Smooth muscle cell (in vitro differentiated cells): Measurements from ENCODE around the gene ISG15. TPM values are rescaled to one million over a fixed set of nuclear protein-coding genes. Genes with fewer than 3 reads are reported as not detected.

Experiments used
- DNase-seq: peaks from one replicate; lab custom pipeline; 2025; ENCODE audit not compliant: unreplicated experiment; lab: John Stamatoyannopoulos, UW
- H2AFZ ChIP-seq: fragments of 200-600 bp; sonication (generic); 2 replicates; pipeline ENCODE4 v1.6.0; 2016; ENCODE audit warnings: antibody characterized with exemption, low read depth, mild to moderate bottlenecking
- H3F3A ChIP-seq: fragments of 200-600 bp; sonication (generic); 2 replicates; pipeline ENCODE4 v1.6.0; 2017; ENCODE audit warnings: antibody characterized with exemption, low read depth
- H3K27ac ChIP-seq: fragments of 200-600 bp; sonication (generic); 2 replicates; pipeline ENCODE4 v1.5.1; 2016; ENCODE audit warnings: low read depth, mild to moderate bottlenecking
- H3K27me3 ChIP-seq: fragments of 200-600 bp; sonication (generic); 2 replicates; pipeline ENCODE4 v1.6.1; 2016; ENCODE audit warnings: low read depth, mild to moderate bottlenecking
- H3K36me3 ChIP-seq: fragments of 200-600 bp; sonication (generic); 2 replicates; pipeline ENCODE4 v1.5.1; 2016; ENCODE audit warnings: low read depth
- H3K4me1 ChIP-seq: fragments of 200-600 bp; sonication (generic); 2 replicates; pipeline ENCODE4 v1.5.1; 2016; ENCODE audit warnings: low read depth
- H3K4me2 ChIP-seq: fragments of 200-600 bp; sonication (generic); 2 replicates; pipeline ENCODE4 v1.6.0; 2016; ENCODE audit warnings: mild to moderate bottlenecking
- H3K4me3 ChIP-seq: fragments of 200-600 bp; sonication (generic); 2 replicates; pipeline ENCODE4 v1.5.1; 2016; ENCODE audit warnings: mild to moderate bottlenecking
- H3K79me2 ChIP-seq: fragments of 200-600 bp; sonication (generic); 2 replicates; pipeline ENCODE4 v1.6.0; 2016; ENCODE audit warnings: low read depth, mild to moderate bottlenecking
- H3K9ac ChIP-seq: fragments of 200-600 bp; sonication (generic); 2 replicates; pipeline ENCODE4 v1.6.0; 2016; ENCODE audit warnings: low read depth
- H3K9me3 ChIP-seq: fragments of 200-600 bp; sonication (generic); replicated peaks from 2 replicates; pipeline ENCODE4 v1.5.1; 2016; ENCODE audit warnings: low read depth
- H4K20me1 ChIP-seq: fragments of 200-600 bp; sonication (generic); 2 replicates; pipeline ENCODE4 v1.6.0; 2016; ENCODE audit warnings: low read depth
- CTCF ChIP-seq: fragments of 200-600 bp; sonication (generic); IDR thresholded peaks from 2 replicates; pipeline ENCODE4 v1.5.1; 2017; ENCODE audit warnings: borderline replicate concordance, mild to moderate bottlenecking, antibody characterized with exemption; ENCODE audit not compliant: insufficient read depth, poor library complexity, severe bottlenecking
- WGBS: methylation state at CpG from one replicate; pipeline ENCODE4 v1.1.7; 2016; ENCODE audit warnings: low lambda C conversion rate; 5-methylcytosine and 5-hydroxymethylcytosine counted together
- polyA plus RNA-seq: library from polyadenylated mRNA; unstranded; fragments of >200 nt; fragmentation: Nextera tagmentation; extraction: Ambion mirVana; gene quantifications from 2 replicates; pipeline ENCODE4 v1.2.1, GENCODE V29; 2016
- total RNA-seq: library from RNA; depleted of rRNA; stranded (reverse); fragments of >200 nt; gene quantifications from 2 replicates; pipeline ENCODE4 v1.2.3, GENCODE V29; 2014

ISG15 gene
- total and polyA plus RNA-seq, 2 experiments from 2014 or later = 109 to 147 TPM

- H3K79me2 ChIP-seq = no peaks in the 10 kb centered on the region
- peaks cover 18% of the 10 kb centered on the region for H3K27me3 ChIP-seq
- H4K20me1 ChIP-seq = no peaks in the 10 kb centered on the region
- H3K9ac ChIP-seq = peak overlapping the region; percentile 26
- H3K27ac ChIP-seq = no peak overlapping the region
- DNase-seq = peak; percentile 55
- peak overlapping the region; percentile 65 for H3K4me3 ChIP-seq
- H3F3A ChIP-seq = no peaks in the 10 kb centered on the region
- no peaks in the 10 kb centered on the region for H3K36me3 ChIP-seq
- H3K4me1 ChIP-seq = peaks cover 28% of the 10 kb centered on the region
- TF ChIP-seq CTCF = no peak
- peak overlapping the region; percentile 96 for H3K4me2 ChIP-seq
- H2AFZ ChIP-seq = peak overlapping the region; percentile 67
- H3K9me3 ChIP-seq = no peaks in the 10 kb centered on the region
- WGBS = 8% methylated on average over 48 of the region's 69 CpGs
These were observed 46.4 kb downstream of the ISG15 start for GRCh38 chr1:1059494-1060280.

GRCh38 chr1:1060281-1061000, 47.1 kb downstream of the ISG15 start:
- no peak for DNase-seq
- Histone ChIP-seq H3F3A (no peaks in the 10 kb centered on the region), H3K9me3 (no peaks in the 10 kb centered on the region), H3K4me3 (peak overlapping the region; percentile 65), H3K36me3 (no peaks in the 10 kb centered on the region), H3K79me2 (no peaks in the 10 kb centered on the region), H3K4me2 (peak overlapping the region; percentile 96), H4K20me1 (no peaks in the 10 kb centered on the region), H3K27ac (no peak overlapping the region), H2AFZ (no peak overlapping the region), H3K27me3 (peaks cover 18% of the 10 kb centered on the region), H3K9ac (no peak overlapping the region), H3K4me1 (peaks cover 28% of the 10 kb centered on the region)
- no peak for TF ChIP-seq CTCF
- WGBS = 70% methylated on average over 36 of the region's 38 CpGs

GRCh38 chr1:1061682-1062345, 48.5 kb downstream of the ISG15 start:
- H3K9ac ChIP-seq = no peak overlapping the region
- no peak overlapping the region for H3K27ac ChIP-seq
- H3K27me3 ChIP-seq = peaks cover 18% of the 10 kb centered on the region
- H3K4me2 ChIP-seq = no peak overlapping the region
- no peak overlapping the region for H2AFZ ChIP-seq
- WGBS = 89% methylated on average over 10 of the region's 18 CpGs
- no peaks in the 10 kb centered on the region for H3F3A ChIP-seq
- no peaks in the 10 kb centered on the region for H3K79me2 ChIP-seq
- no peaks in the 10 kb centered on the region for H3K36me3 ChIP-seq
- no peak for TF ChIP-seq CTCF
- no peaks in the 10 kb centered on the region for H3K9me3 ChIP-seq
- H3K4me1 ChIP-seq = peaks cover 28% of the 10 kb centered on the region
- no peaks in the 10 kb centered on the region for H4K20me1 ChIP-seq
- DNase-seq = no peak
- H3K4me3 ChIP-seq = no peak overlapping the region
